Neural cell (in vitro differentiated cells): ENCODE data around the gene PSMC4. TPM values are rescaled to one million over a fixed set of nuclear protein-coding genes. Genes with fewer than 3 reads are reported as not detected.
"Not testable (repeated sequence)": the region's sequence is repeated elsewhere in the genome, so short reads cannot be mapped to it uniquely, and the experiment has no call there.

Experiments used
- H2AFZ ChIP-seq: fragments of 200-600, 300-800 bp; sonication (generic), shearing (Covaris generic); 2 replicates; pipeline ENCODE4 v1.6.0; 2014; ENCODE audit warnings: low read depth, mild to moderate bottlenecking, antibody characterized with exemption, low read length, moderate library complexity
- H3F3A ChIP-seq: fragments of 200-600 bp; shearing (Covaris generic); 2 replicates; pipeline ENCODE4 v1.6.1; 2016; ENCODE audit warnings: mild to moderate bottlenecking, moderate library complexity, mixed read lengths, antibody characterized with exemption, low read length; ENCODE audit not compliant: insufficient read depth, poor library complexity, severe bottlenecking
- H3K27ac ChIP-seq: fragments of 200-600, 300-800 bp; sonication (generic), shearing (Covaris generic); 2 replicates; pipeline ENCODE4 v1.5.1; 2014; ENCODE audit warnings: mild to moderate bottlenecking, low read length, moderate library complexity
- H3K27me3 ChIP-seq: fragments of 300-800, 200-600 bp; sonication (generic), shearing (Covaris generic); 2 replicates; pipeline ENCODE4 v1.6.0; 2014; ENCODE audit warnings: mild to moderate bottlenecking, low read depth, low read length, moderate library complexity; ENCODE audit not compliant: insufficient read depth
- H3K36me3 ChIP-seq: fragments of 300-800, 200-600 bp; sonication (generic), shearing (Covaris generic); 2 replicates; pipeline ENCODE4 v1.5.1; 2014; ENCODE audit warnings: mild to moderate bottlenecking, antibody characterized with exemption, low read length, moderate library complexity; ENCODE audit not compliant: insufficient read depth
- H3K4me2 ChIP-seq: fragments of 300-800, 200-600 bp; sonication (generic), shearing (Covaris generic); 2 replicates; pipeline ENCODE4 v1.6.0; 2014; ENCODE audit warnings: mild to moderate bottlenecking, low read length
- H3K4me3 ChIP-seq: fragments of 300-800, 200-600 bp; sonication (generic), shearing (Covaris generic); 2 replicates; pipeline ENCODE4 v1.5.1; 2014; ENCODE audit warnings: mild to moderate bottlenecking, low read length, moderate library complexity
- H3K79me2 ChIP-seq: fragments of 200-600 bp; shearing (Covaris generic); replicated peaks from 2 replicates; pipeline ENCODE4 v1.6.0; 2014; ENCODE audit warnings: mild to moderate bottlenecking, low read length, moderate library complexity; ENCODE audit not compliant: insufficient read depth
- H3K9ac ChIP-seq: fragments of 300-800, 200-600 bp; sonication (generic), shearing (Covaris generic); 2 replicates; pipeline ENCODE4 v1.6.1; 2016; ENCODE audit warnings: mild to moderate bottlenecking, low read length, mixed read lengths
- H3K9me2 ChIP-seq: fragments of 200-600 bp; shearing (Covaris generic); 2 replicates; pipeline ENCODE4 v1.6.1; 2016; ENCODE audit warnings: mild to moderate bottlenecking, low read length, mixed read lengths; ENCODE audit not compliant: insufficient read depth
- H3K9me3 ChIP-seq: fragments of 200-600, 300-800 bp; sonication (generic), shearing (Covaris generic); 2 replicates; pipeline ENCODE4 v1.6.1; 2016; ENCODE audit warnings: mild to moderate bottlenecking, mixed run types, low read length, moderate library complexity, mixed read lengths
- H4K20me1 ChIP-seq: fragments of 200-600 bp; shearing (Covaris generic); 2 replicates; pipeline ENCODE4 v1.6.1; 2016; ENCODE audit warnings: mild to moderate bottlenecking, mixed run types; ENCODE audit not compliant: insufficient read depth
- EP300 ChIP-seq: fragments of 450-650 bp; conservative IDR thresholded peaks from 2 replicates; pipeline ENCODE4 v1.6.1; 2014; ENCODE audit warnings: antibody characterized with exemption, mild to moderate bottlenecking, moderate library complexity; ENCODE audit not compliant: poor library complexity, severe bottlenecking
- EZH2 ChIP-seq: fragments of 200-600, 300-800 bp; shearing (Covaris generic), sonication (generic); IDR thresholded peaks from 2 replicates; pipeline ENCODE4 v1.6.1; 2014; ENCODE audit warnings: antibody characterized with exemption, low read length, borderline replicate concordance, mild to moderate bottlenecking; ENCODE audit not compliant: insufficient read depth, poor library complexity, severe bottlenecking
- MXI1 ChIP-seq: fragments of 450-650 bp; conservative IDR thresholded peaks from 2 replicates; pipeline ENCODE4 v1.6.1; 2014; ENCODE audit warnings: antibody characterized with exemption, mild to moderate bottlenecking; ENCODE audit not compliant: poor library complexity, severe bottlenecking
- POLR2AphosphoS5 ChIP-seq: IDR thresholded peaks from 2 replicates; pipeline ENCODE4 v1.6.1; 2012
- RAD21 ChIP-seq: fragments of 450-650 bp; conservative IDR thresholded peaks from 2 replicates; pipeline ENCODE4 v1.6.1; 2014; ENCODE audit warnings: antibody characterized with exemption, mild to moderate bottlenecking, moderate library complexity
- SMC3 ChIP-seq: fragments of 450-650 bp; conservative IDR thresholded peaks from 2 replicates; pipeline ENCODE4 v1.6.1; 2014; ENCODE audit warnings: antibody characterized with exemption, mild to moderate bottlenecking, moderate library complexity; ENCODE audit not compliant: poor library complexity
- TAF1 ChIP-seq: IDR thresholded peaks from 2 replicates; pipeline ENCODE4 v1.6.1; 2012; ENCODE audit warnings: low read depth
- polyA plus RNA-seq: library from polyadenylated mRNA; depleted of rRNA; stranded (reverse); fragments of >200 nt; gene quantifications from 2 replicates; pipeline ENCODE4 v1.2.3, GENCODE V29; 2014
- TF ChIP-seq, protein P1 (sequence below): IDR thresholded peaks from 2 replicates; pipeline ENCODE4 v1.6.1; 2012; ENCODE audit warnings: borderline replicate concordance
- TF ChIP-seq, protein P2 (sequence below): fragments of 450-650 bp; IDR thresholded peaks from 2 replicates; pipeline ENCODE4 v1.5.1; 2014; ENCODE audit warnings: antibody characterized with exemption, mild to moderate bottlenecking, moderate library complexity; ENCODE audit not compliant: poor library complexity, severe bottlenecking

The PSMC4 gene
- polyA plus RNA-seq, 1 donor from 2014 or later = 151 TPM

DNA sequence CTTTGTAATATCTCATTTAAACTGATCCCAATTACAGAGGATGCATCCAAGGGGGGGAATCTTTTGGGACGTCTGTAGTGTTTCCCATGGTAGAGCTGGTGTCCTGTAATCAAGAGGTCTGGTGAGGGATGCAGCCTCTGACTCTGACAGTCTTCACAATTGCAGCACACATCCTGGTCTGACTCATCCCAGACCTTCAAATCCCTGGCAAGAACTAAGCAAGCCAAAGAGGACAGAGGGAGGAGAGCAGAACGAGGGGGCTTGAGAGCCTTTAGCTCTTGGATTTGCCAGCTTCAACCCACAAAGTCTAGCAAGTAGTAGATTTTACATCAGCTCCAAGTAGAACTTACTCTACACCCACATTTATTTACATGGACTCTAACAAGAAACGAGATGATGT, 19.3 kb upstream of the PSMC4 start:
- H3K4me3 ChIP-seq = no peak overlapping the region

DNA sequence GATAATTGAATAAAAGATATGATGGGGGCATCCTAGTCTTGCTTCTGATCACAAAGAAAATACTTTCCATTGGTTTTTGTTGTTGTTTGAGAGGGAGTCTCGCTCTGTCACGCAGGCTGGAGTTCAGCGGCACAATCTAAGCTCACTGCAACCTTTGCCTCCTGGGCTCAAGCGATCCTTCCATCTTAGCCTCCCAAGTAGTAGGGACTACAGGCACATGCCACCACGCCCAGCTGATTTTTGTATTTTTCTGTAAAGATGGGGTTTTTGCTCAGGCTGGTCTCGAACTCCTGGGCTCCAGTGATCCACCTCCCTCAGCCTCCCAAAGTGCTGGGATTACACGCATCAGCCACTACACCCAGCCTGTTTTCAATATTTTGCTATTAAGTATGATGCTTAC, 17.1 kb upstream of the PSMC4 start:
- TF ChIP-seq EP300 = no peak
- TF ChIP-seq, protein P1, sequence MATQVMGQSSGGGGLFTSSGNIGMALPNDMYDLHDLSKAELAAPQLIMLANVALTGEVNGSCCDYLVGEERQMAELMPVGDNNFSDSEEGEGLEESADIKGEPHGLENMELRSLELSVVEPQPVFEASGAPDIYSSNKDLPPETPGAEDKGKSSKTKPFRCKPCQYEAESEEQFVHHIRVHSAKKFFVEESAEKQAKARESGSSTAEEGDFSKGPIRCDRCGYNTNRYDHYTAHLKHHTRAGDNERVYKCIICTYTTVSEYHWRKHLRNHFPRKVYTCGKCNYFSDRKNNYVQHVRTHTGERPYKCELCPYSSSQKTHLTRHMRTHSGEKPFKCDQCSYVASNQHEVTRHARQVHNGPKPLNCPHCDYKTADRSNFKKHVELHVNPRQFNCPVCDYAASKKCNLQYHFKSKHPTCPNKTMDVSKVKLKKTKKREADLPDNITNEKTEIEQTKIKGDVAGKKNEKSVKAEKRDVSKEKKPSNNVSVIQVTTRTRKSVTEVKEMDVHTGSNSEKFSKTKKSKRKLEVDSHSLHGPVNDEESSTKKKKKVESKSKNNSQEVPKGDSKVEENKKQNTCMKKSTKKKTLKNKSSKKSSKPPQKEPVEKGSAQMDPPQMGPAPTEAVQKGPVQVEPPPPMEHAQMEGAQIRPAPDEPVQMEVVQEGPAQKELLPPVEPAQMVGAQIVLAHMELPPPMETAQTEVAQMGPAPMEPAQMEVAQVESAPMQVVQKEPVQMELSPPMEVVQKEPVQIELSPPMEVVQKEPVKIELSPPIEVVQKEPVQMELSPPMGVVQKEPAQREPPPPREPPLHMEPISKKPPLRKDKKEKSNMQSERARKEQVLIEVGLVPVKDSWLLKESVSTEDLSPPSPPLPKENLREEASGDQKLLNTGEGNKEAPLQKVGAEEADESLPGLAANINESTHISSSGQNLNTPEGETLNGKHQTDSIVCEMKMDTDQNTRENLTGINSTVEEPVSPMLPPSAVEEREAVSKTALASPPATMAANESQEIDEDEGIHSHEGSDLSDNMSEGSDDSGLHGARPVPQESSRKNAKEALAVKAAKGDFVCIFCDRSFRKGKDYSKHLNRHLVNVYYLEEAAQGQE = no peak
- TF ChIP-seq TAF1 = no peak
- no peak for TF ChIP-seq MXI1
- no peak for TF ChIP-seq SMC3
- no peak for TF ChIP-seq POLR2AphosphoS5
- TF ChIP-seq, protein P2, sequence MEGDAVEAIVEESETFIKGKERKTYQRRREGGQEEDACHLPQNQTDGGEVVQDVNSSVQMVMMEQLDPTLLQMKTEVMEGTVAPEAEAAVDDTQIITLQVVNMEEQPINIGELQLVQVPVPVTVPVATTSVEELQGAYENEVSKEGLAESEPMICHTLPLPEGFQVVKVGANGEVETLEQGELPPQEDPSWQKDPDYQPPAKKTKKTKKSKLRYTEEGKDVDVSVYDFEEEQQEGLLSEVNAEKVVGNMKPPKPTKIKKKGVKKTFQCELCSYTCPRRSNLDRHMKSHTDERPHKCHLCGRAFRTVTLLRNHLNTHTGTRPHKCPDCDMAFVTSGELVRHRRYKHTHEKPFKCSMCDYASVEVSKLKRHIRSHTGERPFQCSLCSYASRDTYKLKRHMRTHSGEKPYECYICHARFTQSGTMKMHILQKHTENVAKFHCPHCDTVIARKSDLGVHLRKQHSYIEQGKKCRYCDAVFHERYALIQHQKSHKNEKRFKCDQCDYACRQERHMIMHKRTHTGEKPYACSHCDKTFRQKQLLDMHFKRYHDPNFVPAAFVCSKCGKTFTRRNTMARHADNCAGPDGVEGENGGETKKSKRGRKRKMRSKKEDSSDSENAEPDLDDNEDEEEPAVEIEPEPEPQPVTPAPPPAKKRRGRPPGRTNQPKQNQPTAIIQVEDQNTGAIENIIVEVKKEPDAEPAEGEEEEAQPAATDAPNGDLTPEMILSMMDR = no peak
- TF ChIP-seq RAD21 = no peak
- TF ChIP-seq EZH2 = no peak
- Histone ChIP-seq H3K27ac (no peak overlapping the region), H3K27me3 (no peaks in the 10 kb centered on the region), H3K4me2 (no peak overlapping the region), H3K4me3 (no peak overlapping the region), H3K9me2 (no peaks in the 10 kb centered on the region), H3K9ac (no peak overlapping the region), H2AFZ (no peak overlapping the region), H3K79me2 (no peaks in the 10 kb centered on the region), H3K9me3 (no peaks in the 10 kb centered on the region), H4K20me1 (no peaks in the 10 kb centered on the region), H3K36me3 (no peaks in the 10 kb centered on the region), H3F3A (no peaks in the 10 kb centered on the region)

More for the DNA sequence above, 19.3 kb upstream of the PSMC4 start:
- Histone ChIP-seq H3K9me3 (no peaks in the 10 kb centered on the region), H3F3A (no peaks in the 10 kb centered on the region), H3K27ac (no peak overlapping the region), H3K79me2 (no peaks in the 10 kb centered on the region), H3K9me2 (no peaks in the 10 kb centered on the region), H3K36me3 (no peaks in the 10 kb centered on the region), H4K20me1 (no peaks in the 10 kb centered on the region), H3K4me2 (no peak overlapping the region), H2AFZ (no peak overlapping the region), H3K27me3 (no peaks in the 10 kb centered on the region), H3K9ac (no peak overlapping the region)
- TF ChIP-seq POLR2AphosphoS5 = no peak
- TF ChIP-seq EP300 = no peak
- TF ChIP-seq EZH2 = no peak
- TF ChIP-seq, protein P2 = no peak
- no peak for TF ChIP-seq SMC3
- TF ChIP-seq RAD21 = no peak
- TF ChIP-seq TAF1 = no peak
- TF ChIP-seq MXI1 = no peak
- TF ChIP-seq, protein P1 = no peak

DNA sequence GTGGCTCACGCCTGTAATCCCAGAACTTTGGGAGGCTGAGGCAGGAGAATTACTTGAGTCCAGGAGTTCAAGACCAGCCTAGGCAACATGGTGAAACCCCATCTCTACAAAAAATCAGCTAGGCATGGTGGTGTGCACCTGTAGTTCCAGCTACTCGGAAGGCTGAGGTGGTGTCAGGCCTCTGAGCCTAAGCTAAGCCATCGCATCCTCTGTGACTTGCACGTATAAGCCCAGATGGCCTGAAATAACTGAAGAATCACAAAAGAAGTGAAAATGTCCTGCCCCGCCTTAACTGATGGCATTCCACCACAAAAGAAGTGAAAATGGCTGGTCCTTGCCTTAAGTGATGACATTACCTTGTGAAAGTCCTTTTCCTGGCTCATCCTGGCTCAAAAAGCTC, 13.1 kb upstream of the PSMC4 start:
- not testable (repeated sequence) for H3K9ac ChIP-seq, H3K36me3 ChIP-seq, H3K4me2 ChIP-seq, H3K79me2 ChIP-seq, H3K9me3 ChIP-seq, H4K20me1 ChIP-seq, H2AFZ ChIP-seq, H3K27ac ChIP-seq, H3K4me3 ChIP-seq, H3F3A ChIP-seq, H3K27me3 ChIP-seq, H3K9me2 ChIP-seq
